Adrenal gland (tissue), 12 donors: Measurements from ENCODE around the gene MTCH1. TPM values are rescaled to one million over a fixed set of nuclear protein-coding genes. Genes with fewer than 3 reads are reported as not detected.
A peak's percentile ranks its signal among the peaks of the same experiment; 100 is the strongest.

Experiments used
- DNase-seq, 7 donors: peaks; one replicate each; pipeline ENCODE4 v3.0.0-alpha.2; 2019 to 2020
- H3K27ac ChIP-seq, 5 donors: fragments of 200-600 bp; sonication (generic) in 4 of 5; 1 replicate in 3 of 5; 2 replicates in 2 of 5; pipeline versions ENCODE4 v1.5.1 to v1.8.0; 2016 to 2020; ENCODE audit warnings: mild to moderate bottlenecking in 1 of 5
- H3K27me3 ChIP-seq: fragments of 200-600 bp; 2 replicates; pipeline ENCODE4 v1.8.0; 2021
- H3K36me3 ChIP-seq, 2 donors: fragments of 200-600 bp; replicated peaks in 1 of 2; 1 replicate in 1 of 2; 2 replicates in 1 of 2; pipeline versions ENCODE4 v1.5.1 to v1.8.0; 2018 to 2022
- H3K4me1 ChIP-seq, 2 donors: fragments of 200-600 bp; replicated peaks in 1 of 2; 1 replicate in 1 of 2; 2 replicates in 1 of 2; pipeline versions ENCODE4 v1.5.1 to v1.8.0; 2018 to 2021
- H3K4me3 ChIP-seq, 4 donors: fragments of 200-600 bp; sonication (generic) in 3 of 4; one replicate each; pipeline ENCODE4 v1.5.1; 2016 to 2018
- H3K9me3 ChIP-seq, 3 donors: fragments of 200-600 bp; sonication (generic) in 1 of 3; replicated peaks in 1 of 3; 1 replicate in 2 of 3; 2 replicates in 1 of 3; pipeline versions ENCODE4 v1.5.1 to v1.8.0; 2016 to 2021
- POLR2A ChIP-seq, 2 donors: fragments of 450-650 bp; IDR thresholded peaks; one replicate each; pipeline ENCODE4 v1.6.1; 2017; ENCODE audit warnings: antibody characterized with exemption in 2 of 2, mild to moderate bottlenecking in 2 of 2, moderate library complexity in 1 of 2
- WGBS, 4 donors: extraction: QIAGEN DNeasy Blood & Tissue Kit in 2 of 4; methylation state at CpG; one replicate each; pipeline versions ENCODE4 v1.1.5 to v1.1.7; 2013 to 2017; 5-methylcytosine and 5-hydroxymethylcytosine counted together
- intact Hi-C, 2 donors: fragments of 100-400 bp; cut with DNase I; formaldehyde crosslinking; loops; one replicate each; pipeline versions ENCODE4 v1.14.1 to v1.15.0; 2022 to 2023
- polyA plus RNA-seq, 3 donors: library from polyadenylated mRNA; stranded (reverse); fragments of 200-250 nt in 2 of 3; fragments of 350-450 nt in 1 of 3; fragmentation: Illumina TruSeq in 1 of 3; extraction: RNeasy Lipid Tissue Mini Kit (QIAGEN cat#74804) in 1 of 3; gene quantifications; one replicate each; pipeline ENCODE4 v1.2.3, GENCODE V29; 2013 to 2014
- total RNA-seq, 9 donors: library from RNA; depleted of rRNA in 4 of 9; stranded (reverse); fragments of >200 nt in 4 of 9; fragments of 120-200 nt in 1 of 9; fragmentation: NEBNext Ultra II Directional in 1 of 9; extraction: Animal tissue kit (Norgen Biotek cat#: 25700) in 1 of 9; gene quantifications; one replicate each; pipeline versions ENCODE4 v1.1.0 to v1.2.4, GENCODE V29; 2013 to 2023
- TF ChIP-seq, protein P1 (sequence below), 6 experiments: fragments of 450-650 bp in 4 of 6; fragments of 200-600 bp in 2 of 6; sonication (generic) in 1 of 6; IDR thresholded peaks; 1 replicate in 5 of 6; 2 replicates in 1 of 6; pipeline versions ENCODE4 v1.5.1 to v1.8.0; 2016 to 2021; ENCODE audit warnings: antibody characterized with exemption in 6 of 6, mild to moderate bottlenecking in 2 of 6, moderate library complexity in 1 of 6
- donor health status: healthy with polysubstance abuse.
- donor health status: Bipolar disorder and iron deficiency.
- donor health status: DM: yes; HTN: yes; CAD: no.
- donor health status: DM: no; HTN: no; CAD: no.
- donor health status: DM: no; HTN: no; CAD: no.
- donor health status: DM: yes; HTN: yes; CAD: no.

Gene MTCH1
- total and polyA plus RNA-seq, 12 donors: 116 to 523 (median 338) TPM

GRCh38 chr6:36933102-36933501, 52.9 kb downstream of the MTCH1 start:
- WGBS, 4 donors: 86 to 98% (median 89%) methylated on average over 2 of the region's 2 CpGs
- TF ChIP-seq, protein P1, sequence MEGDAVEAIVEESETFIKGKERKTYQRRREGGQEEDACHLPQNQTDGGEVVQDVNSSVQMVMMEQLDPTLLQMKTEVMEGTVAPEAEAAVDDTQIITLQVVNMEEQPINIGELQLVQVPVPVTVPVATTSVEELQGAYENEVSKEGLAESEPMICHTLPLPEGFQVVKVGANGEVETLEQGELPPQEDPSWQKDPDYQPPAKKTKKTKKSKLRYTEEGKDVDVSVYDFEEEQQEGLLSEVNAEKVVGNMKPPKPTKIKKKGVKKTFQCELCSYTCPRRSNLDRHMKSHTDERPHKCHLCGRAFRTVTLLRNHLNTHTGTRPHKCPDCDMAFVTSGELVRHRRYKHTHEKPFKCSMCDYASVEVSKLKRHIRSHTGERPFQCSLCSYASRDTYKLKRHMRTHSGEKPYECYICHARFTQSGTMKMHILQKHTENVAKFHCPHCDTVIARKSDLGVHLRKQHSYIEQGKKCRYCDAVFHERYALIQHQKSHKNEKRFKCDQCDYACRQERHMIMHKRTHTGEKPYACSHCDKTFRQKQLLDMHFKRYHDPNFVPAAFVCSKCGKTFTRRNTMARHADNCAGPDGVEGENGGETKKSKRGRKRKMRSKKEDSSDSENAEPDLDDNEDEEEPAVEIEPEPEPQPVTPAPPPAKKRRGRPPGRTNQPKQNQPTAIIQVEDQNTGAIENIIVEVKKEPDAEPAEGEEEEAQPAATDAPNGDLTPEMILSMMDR (IDR thresholded peaks at IDR 0.05): no peak
- TF ChIP-seq POLR2A (IDR thresholded peaks at IDR 0.05): no peak
- Histone ChIP-seq H3K9me3 (no peaks in the 10 kb centered on the region), H3K27me3 (no peaks in the 10 kb centered on the region), H3K4me3 (no peak overlapping the region), H3K4me1 (peaks cover 18 to 20% of the 10 kb centered on the region in 2 donors), H3K36me3 (no peaks in the 10 kb centered on the region), H3K27ac (no peak overlapping the region)
- intact Hi-C loops: no loop called here
- no peak for DNase-seq

DNA sequence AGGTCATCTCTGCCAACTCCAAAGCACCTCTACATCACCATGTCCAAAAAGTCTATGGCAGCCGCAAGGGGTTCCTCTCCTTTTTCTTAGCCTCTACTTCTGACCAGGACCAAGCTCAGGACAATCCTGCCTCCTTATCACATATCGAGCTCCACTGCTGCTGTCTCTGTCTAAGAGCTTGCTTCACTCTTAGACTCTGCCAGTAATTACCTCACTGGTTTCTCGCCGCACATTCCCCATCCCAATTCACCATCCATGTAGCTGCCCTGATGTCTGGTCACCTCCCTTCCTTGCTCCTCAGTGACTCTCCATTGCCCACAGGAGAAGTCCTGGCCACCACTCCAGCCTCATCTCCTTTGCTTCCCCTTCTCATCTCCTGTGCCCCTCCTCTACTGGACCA, 55.5 kb downstream of the MTCH1 start:
- intact Hi-C loops: no loop called here
- H3K27ac ChIP-seq: no peak overlapping the region
- H3K4me1 ChIP-seq: peaks cover 18 to 30% of the 10 kb centered on the region in 2 donors
- peak in 1 of 7 donors; percentile 16 for DNase-seq
- no peaks in the 10 kb centered on the region for H3K9me3 ChIP-seq
- no peak overlapping the region for H3K4me3 ChIP-seq
- H3K27me3 ChIP-seq: no peaks in the 10 kb centered on the region
- H3K36me3 ChIP-seq: peaks cover 0 to 2% of the 10 kb centered on the region in 2 donors
- 90 to 97% (median 94%) methylated on average over 4 of the region's 4 CpGs for WGBS, 4 donors
- TF ChIP-seq, protein P1 (IDR thresholded peaks at IDR 0.05): no peak
- no peak for TF ChIP-seq POLR2A (IDR thresholded peaks at IDR 0.05)

DNA sequence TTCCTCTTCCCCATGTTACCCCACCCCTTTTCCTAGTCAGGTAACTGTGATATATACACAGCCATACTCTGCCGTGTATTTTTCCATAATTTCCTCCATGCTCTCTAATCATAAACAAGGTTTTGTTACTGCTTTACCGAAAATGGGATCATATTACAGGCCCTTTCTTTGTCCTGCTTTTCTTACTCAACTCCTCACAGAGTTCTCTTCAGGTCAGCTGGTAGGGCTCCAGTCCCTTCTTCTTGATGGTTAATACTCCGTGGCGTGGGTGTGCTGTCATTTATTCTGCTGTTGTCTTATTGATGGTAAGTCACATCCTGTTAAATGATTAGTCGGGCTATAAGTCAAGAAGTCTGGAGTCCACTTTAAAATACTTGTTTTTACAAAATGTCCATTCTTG, 56.4 kb downstream of the MTCH1 start:
- Histone ChIP-seq H3K9me3 (no peaks in the 10 kb centered on the region), H3K27me3 (no peaks in the 10 kb centered on the region), H3K4me3 (no peak overlapping the region), H3K4me1 (peaks cover 18 to 30% of the 10 kb centered on the region in 2 donors), H3K27ac (peak overlapping the region in 3 of 5 donors; percentile 36 to 53 (median 46)), H3K36me3 (peaks cover 0 to 11% of the 10 kb centered on the region in 2 donors)
- WGBS, 4 donors: 24 to 33% (median 25%) methylated on average over 5 of the region's 5 CpGs
- intact Hi-C loops: loop anchor here in 1 of 2 donors (10.0 kb wide), 1 partner anchor 45 kb away; no protein-coding TSS in a partner anchor
- peak in 6 of 7 donors; percentile 38 to 81 (median 58) for DNase-seq
- TF ChIP-seq, protein P1 (IDR thresholded peaks at IDR 0.05): no peak
- TF ChIP-seq POLR2A (IDR thresholded peaks at IDR 0.05): no peak

- intact Hi-C loops: loop anchor here in 1 of 2 donors (10.0 kb wide), 1 partner anchor 46 kb away; no protein-coding TSS in a partner anchor
- 53 to 71% (median 58%) methylated on average over 10 of the region's 10 CpGs for WGBS, 4 donors
- DNase-seq: peak; percentile 59 to 80 (median 74)
- Histone ChIP-seq H3K4me1 (peaks cover 18 to 30% of the 10 kb centered on the region in 2 donors), H3K4me3 (no peak overlapping the region), H3K36me3 (peaks cover 0 to 15% of the 10 kb centered on the region in 2 donors), H3K27me3 (no peaks in the 10 kb centered on the region), H3K27ac (peak overlapping the region in 3 of 5 donors; percentile 36 to 80 (median 53)), H3K9me3 (no peaks in the 10 kb centered on the region)
- peak in 1 of 2 donors; percentile 14 for TF ChIP-seq POLR2A (IDR thresholded peaks at IDR 0.05)
- TF ChIP-seq, protein P1 (IDR thresholded peaks at IDR 0.05): no peak
Measured at GRCh38 chr6:36929152-36929551, 56.8 kb downstream of the MTCH1 start.
